Ecto neural progenitor cell (in vitro differentiated cells): ENCODE measurements around the gene F5.

Source experiments
- DNase-seq: peaks from one replicate; pipeline ENCODE4 v3.0.0-alpha.2; 2018; ENCODE audit warnings: low spot score

F5 gene

DNA sequence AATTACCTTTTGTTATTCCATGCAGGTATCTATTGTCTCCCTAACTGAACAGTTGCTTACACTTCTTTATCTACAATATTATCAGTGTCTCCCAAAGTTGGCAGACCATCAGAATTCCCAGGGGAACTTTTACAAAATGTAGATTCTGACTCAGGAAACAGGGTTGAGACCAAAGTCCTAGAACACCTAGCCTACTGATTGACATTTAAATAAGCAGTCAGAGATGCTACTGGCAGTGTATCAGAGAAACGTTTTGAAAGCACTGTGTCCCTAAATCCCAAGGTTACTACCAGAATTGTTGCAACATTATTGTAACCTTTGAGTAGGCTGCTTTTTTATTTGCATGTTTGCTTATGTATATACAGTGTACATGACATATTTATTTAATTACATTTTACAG, 1.8 kb upstream of the F5 start:
- DNase-seq: no peak

DNA sequence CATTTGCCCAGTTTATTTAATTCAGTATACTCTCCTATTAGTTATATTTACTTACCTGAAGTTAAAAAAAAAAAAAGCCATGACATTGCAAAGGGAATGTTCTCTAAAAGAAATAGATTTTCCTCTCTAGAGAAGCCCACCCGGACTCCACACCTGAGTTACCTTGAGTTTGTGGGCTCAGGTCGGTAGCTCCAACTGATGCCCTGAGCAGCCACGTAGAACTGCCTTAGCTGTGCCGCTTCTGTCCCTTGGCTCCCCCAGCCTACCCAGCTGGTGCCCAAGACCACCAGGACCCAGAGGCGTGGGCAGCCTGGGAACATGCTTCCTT, 250 bp downstream of the F5 start:
- no peak for DNase-seq

DNA sequence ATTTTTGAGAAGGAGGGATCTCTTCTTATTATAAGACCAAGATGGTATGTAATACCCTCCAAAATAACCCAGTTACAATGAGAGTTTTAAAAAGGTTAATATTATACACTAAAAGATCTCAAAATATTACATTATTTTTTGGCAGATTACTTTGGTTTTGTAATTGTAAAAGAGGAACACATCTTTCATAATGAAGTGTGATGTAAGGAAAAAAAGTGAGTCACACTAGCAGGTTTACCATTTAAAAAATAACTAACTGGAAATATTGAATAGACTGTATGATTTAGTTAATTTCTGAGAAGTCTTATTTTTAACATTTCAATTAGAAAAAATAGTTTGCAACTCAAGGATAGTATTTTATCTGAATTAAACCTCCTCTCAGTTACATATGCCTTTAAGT, 1.1 kb downstream of the F5 start:
- DNase-seq: no peak

DNA sequence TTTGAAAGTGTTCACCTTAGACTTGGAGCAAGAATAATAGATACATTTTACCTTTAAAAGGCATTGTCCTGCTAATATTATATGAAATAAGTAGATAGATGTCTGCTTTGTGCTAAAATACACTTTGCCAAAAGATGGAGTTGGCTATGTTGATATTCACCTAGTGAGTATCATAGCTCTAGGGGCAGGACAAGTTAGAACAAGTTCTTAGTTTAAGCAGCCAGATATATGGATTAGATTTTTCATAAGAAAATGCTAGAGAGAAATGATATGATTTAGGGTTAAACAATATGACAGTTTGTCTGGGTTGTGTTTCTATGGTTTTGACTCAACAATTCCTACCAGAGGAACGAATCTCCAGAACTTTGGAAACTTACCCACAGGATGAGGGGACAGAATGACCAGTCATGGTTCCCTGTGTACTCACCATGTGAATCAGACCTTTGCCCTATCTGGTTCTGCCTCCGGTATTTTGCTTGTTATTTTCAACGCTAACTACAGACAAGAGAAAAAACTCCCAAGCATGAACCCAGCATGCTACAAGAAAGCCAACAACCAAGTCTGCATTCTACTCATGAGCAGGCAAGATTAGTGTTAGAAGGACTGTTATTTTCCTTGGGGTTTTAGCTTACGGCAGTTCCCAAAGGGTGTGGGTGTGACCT, 1.7 kb downstream of the F5 start:
- DNase-seq: no peak

DNA sequence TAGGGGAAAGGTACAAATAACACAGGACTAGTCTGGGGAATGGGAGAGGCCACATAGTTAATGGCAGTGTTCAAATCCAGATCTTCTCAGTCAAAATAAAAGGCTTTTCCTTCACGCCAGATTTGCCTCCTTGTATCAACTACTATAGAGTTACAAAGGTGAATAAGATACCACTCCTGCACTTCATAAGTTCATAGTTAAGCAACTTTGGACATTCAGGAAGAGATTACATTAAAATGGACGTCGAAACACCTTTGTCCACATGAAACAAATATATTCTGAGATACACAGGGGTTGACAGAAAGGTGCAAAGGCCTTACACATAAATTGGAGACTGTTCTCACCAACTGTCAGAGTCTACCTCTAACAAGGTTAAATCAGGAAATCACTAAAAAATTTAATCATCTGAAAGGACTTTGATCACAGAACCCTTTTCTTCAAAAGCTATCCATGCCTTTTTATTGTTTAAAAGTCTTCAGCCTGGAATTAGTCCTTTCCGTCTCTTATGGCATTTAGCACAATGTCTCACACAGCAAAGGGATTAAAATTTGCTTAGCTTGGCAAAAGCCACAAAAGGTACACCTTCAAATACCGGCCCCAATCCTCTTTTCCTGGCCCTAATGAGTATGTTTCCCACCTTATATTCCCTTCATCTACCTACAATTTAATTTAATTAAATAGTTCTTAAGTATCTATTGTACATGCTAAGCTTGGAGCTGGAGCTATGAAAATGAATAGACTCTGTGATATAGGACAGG, 8.1 kb downstream of the F5 start:
- DNase-seq: no peak

DNA sequence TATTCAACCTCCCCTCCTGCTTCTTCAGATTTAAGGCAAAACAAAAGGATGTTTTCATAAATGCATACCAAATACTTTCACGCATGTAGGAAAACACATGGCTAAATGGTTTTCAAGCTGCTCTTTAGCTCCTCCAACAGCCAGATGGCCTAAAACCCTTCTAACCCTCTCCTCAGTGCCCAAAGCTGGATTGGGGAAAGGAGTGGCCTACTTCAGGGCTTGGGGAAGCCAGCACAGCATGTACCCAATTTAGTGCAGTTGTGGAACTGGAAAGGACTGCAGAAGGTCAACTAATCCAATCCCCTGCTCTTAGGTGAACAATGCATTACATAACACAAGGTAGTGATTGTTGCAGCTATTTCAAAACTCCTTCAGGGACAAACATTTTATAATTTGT, 9.3 kb downstream of the F5 start:
- DNase-seq: no peak

DNA sequence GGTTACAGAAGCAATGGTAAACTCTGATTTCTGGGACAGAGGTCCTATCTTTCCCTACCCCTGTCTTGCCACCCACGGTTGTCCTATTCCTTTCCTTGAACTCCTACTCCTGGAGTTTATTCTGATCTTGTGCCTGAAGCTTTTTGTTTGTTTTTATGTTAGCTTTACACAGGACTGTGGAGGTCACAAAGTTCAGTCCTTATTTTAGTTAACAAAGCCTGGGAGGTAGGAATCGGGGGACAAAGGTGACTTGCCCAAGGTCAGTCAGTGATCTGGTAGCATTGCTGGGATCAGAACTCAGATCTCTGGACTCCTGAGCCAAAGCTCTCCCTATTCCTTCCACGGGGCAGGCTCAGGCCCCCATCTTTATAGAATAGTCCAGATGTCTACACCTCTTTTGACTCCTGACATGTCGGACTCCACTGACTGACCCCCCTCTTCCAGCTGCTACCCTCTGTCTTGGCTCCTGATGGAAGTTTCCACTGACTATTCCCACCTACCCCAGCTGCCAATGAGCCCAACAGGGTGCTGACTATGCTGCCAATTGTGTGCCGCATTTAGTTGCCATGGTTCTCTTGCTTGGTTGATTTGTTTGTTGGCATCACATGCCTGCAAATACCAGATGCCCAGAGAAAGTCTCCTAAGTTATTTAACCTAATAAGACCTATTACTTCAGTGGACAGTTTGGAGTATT, 9.9 kb downstream of the F5 start:
- DNase-seq: no peak

DNA sequence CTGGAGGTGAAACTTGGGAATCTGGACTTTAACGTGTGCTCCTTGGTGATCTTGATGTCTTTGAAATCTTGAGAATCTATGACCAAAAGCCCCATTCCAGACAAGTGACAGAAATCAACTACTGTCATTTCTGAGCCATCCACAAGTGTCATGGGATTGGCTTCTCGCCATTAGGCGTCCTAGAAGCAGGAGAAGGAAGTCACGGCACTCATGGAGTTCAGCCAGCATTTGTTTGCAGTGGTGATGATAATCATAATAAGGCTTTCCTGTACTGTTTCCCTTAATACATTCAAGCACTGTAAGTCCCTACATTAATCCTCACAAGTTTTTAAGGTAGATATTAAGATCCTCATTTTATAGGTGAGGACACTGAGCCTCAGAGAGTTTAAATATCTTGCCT, 11.9 kb downstream of the F5 start:
- no peak for DNase-seq

DNA sequence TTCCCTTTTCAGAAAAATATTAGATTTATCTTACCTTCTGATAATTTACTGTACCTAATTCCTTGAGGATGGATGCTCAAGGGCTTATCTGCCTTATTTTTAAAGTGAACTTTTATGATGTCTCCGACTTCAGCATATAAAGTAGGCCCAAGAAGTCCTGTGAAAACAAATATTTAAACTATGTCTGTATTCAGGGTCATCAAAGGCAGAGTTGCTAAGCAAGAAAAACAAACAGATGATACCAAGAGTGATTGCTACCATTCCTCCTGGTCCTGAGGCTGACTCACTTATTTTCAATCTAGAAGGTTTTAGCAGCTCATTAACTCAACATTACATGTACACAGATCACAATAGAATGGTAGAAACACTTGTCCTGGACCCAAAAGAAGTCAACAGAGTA, 14.1 kb downstream of the F5 start:
- no peak for DNase-seq

DNA sequence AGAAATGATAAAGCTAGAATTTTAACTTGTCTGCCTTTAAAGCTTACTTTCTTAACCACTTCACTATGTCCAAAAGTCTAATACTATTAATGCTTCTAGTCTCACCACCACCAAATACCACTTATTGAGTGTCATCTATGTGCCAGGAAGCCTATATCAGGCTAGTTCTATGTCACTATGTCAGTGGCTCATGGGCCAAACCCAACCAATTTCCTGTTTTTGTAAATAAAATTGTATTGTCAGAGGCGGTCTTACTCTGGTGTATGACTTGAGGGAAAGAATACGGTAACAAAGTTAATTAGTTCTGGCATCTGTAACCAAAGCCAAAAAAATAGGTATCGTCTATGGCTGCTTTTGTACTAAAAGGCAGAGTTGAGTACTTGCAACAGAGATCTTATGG, 14.8 kb downstream of the F5 start:
- no peak for DNase-seq

DNA sequence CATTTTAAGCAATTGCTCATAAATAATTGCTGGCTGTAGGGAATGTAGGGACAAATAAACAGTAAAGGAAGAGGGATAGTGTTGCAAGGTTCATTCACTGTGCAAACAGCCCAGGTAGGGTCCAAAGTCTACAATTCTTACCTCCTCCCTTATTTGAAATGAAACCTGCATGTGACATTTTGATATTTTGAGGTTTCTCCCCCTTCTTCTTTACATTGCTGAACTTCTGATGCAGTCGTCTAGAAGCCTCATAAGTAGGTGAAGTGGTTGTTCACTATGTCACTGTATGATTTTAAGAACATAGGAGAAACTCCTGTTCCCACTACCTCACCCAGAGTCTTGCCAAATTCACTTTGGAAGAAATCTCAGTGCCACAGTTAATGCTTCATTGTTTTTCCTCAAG, 16.1 kb downstream of the F5 start:
- DNase-seq: no peak

DNA sequence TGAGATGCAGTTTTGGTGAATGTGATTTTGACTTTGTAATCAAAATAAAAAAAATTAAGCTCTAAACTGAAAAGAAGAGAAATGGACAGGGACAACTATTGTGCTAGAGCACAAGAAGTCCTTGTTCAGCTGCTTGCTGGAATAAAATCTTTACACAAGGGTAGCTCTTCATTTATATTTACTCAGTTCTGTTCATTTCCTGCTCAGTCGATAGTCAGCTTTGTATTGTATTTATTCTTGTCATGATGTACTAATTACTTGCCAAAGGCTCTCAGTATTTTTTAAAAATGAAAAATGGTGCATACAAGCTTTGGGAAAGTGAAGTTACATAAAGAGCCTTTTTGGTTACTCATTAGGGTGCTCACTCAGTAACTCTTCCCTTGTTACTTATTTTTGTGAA, 17.8 kb downstream of the F5 start:
- no peak for DNase-seq

DNA sequence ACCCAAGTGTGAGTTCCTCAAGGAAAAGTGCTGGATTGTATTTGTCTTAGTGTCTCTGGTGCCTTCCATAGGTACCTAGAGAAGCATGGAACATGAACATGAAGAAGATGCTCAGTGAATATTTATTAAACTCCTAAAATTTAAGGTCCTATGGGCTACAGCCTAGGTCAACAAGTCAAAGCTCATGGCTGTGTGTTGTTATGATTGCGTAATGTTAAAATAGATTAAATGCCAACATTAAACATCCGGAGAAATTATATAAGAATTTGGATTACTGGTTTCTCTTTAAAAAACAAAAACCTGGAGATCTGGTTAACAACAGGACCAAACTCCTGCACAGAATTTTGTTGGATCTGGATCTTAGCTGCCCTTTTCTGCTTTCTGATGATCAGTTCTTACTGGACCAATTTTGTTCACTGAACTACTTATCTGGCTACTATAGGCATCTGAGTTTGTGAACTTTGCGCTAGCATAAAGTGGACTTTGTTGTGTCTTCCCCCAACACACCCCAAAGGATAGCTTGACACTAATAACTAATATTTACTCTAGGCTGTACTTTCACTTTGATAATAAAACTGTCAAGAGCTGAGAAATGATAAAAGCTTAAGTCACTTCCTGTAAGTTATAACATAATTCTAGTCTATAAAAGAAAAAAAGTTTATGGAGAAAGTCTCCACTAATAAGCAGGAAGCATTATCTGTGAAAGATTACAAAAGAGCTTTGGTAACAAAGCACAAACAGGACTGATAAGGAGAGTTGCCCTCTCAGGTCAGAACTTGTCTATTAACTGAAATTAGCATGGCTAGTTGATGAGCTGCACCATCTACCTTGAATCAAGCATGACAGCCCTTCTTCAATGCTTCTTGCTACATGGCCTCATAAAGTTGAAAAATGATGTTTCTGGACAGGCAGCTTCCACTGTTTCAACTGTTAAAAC, 20.7 kb downstream of the F5 start:
- no peak for DNase-seq

DNA sequence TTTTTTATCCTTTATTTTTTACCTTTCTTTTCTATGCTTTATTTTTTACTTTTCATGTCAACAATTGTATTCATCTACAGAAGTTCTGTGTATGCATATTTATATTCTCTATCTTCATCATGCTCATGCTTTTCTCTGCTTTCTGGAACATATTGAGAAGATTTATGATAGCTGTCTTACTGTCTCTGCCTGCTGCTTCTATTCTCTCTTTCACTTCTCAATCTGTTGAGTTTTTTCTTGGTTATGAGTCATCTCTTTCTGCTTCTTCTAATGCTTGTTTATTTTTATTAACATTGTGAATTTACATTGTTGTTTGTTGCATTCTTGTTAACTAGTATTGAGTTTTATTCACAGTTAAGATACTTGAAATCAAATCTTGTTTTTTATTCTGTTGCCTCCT, 22.6 kb downstream of the F5 start:
- no peak for DNase-seq

DNA sequence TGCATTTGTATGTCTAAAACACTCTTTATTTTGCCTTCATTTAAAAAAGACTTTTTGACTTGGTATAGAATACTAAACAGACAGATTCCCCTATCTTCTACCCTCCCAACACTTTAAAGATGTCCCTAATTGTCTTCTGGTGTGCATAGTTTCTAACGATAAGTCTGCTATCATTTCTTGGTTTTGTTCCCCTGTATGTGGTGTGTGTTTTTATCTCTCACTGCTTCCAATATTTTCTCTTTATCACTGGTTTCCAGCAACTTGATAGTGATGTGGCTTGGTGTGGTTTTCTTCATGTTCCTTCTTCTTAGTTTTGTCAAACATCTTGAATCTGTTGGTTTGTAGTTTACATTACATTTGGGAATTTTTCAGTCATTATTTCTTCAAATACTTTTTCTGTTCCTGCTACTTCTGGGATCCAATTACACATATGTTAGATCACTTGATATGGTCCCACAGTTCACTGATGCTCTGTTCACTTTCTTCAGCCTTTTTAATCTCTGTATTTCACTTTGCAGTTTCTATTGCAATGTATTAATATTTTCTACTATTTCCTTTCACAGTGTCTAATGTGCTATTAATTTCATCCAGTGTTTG, 23.2 kb downstream of the F5 start:
- DNase-seq: no peak

DNA sequence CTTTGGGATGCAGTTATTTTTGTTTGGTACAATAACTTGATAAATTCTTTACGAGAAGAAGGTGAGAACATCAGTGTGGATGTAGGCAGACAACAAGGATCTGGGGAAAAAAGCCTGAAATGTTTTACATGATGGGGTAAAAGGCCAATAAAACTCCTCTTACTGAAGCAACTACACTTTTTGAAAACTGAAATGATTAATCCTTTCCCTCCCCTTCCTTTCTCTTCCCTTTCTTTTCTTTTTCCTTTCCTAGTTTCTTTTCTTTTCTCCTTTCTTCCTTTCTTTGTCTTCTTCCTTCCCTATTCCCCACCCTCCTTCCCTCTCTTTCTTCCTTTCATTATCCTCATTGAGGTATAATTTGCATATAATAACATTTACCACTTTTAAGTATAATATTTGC, 24.6 kb downstream of the F5 start:
- DNase-seq: no peak

DNA sequence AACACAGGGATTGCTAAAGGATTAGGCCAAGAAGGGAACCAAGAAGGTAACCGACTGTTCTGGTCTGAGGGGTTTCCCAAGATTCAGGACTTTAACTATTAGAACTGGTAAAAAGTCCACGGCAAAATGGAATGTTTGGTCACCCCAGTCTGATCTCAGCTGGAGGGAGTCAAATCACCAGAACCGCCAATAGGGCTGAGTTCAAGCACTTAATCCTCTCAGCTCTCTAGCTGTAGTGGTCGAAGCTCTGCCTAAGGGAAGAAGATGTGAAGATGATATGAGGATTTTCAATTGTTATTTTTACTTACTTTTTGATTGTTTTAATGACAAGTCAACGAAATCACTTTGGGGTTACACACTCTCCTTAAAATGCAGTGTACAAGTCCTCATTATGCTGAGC, 29.1 kb downstream of the F5 start:
- DNase-seq: no peak

DNA sequence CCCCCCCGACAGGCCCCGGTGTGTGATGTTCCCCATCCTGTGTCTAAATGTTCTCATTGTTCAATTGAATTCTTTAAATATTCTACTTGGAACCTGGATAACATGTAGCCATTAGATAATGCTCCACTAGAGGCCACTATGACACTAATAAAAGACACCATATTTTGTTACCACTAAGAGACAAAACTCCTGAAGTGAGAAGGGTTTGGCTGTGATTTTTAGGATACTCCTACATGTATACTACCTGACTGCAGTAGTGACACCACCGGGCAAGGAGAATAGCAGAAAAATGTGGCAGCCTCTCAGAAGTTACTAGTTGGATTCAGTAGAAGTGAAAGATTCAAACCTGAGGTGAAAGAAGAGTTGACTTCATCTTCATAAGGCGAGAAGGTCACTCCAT, 36.0 kb downstream of the F5 start:
- no peak for DNase-seq

DNA sequence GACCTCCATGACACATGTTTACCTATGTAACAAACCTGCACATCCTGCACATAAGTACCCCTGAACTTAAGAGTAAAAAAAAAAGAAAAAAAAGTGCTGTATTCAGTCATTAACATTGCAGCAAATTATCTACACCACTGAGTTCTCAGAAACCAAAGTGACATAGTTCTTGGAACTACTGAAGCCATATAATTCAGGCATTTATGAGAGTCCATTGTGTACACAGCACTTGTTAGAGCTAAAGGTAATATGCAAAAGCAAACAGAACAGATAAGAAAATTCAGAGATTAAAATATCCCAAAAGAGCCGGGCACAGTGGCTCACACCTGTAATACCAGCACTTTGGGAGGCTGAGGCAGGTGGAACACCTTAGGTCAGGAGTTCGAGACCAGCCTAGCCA, 38.0 kb downstream of the F5 start:
- no peak for DNase-seq

DNA sequence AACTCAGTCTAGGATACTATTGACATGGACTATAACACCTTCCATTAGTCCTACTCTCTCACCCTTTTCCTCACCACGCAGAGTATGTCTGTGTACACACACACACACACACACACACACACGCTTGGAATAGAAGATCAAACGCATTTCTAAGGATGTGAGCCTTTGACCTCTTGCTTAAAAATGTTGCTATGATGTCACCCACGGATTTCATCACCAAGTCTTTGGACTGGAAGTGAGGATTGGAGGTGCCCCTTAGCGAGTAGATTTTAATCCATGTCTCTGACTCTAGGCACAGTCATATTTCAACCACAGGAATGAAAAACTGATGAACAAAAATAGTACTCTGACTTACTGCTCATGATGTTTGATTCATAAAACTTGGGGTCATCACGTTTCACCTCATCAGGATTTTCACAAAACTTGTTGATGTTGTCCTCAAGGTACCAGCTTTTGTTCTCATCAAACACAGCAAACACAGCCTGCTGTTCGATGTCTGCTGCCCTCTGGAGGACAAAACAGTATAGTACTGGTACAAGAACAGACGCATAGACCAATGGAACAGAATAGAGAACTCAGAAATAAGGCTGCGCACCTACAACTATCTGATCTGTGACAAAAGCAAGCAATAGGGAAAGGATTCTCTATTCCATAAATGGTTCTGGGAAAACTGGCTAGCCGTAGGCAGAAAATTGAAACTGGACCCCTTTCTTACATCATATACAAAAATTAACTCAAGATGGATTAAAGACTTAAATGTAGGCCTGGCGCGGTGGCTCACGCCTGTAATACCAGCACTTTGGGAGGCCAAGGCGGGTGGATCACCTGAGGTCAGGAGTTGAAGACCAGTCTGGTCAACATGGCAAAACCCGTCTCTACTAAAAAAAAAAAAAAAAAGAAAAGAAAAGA, 39.9 kb downstream of the F5 start:
- DNase-seq: no peak

DNA sequence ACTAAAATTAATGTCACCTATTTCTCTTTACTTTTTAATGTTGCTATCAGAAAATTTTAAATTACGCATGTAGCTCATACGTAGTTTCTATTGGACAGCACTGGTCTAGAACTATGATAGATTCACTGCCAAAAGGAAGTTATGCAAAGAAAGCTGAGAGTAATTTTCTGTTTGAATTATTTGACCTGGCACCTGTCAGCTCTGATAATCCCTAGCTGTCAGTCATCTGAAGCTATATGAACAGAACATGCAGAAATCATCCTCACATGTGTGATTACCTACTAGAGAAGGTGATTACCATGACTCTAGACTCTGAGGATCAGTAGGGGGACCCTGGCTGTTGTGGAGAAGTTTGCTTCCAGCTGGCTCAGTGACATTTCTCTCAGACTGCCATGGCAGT, 40.8 kb downstream of the F5 start:
- DNase-seq: no peak
